Skeletal muscle cell (primary cell): ENCODE results near the gene POLG.
A peak's percentile ranks its signal among the peaks of the same experiment; 100 is the strongest.
"Not testable (repeated sequence)": the region's sequence is repeated elsewhere in the genome, so short reads cannot be mapped to it uniquely, and the experiment has no call there.

ENCODE experiments used
- DNase-seq: peaks from one replicate; pipeline ENCODE4 v3.0.0-alpha.2; 2010; ENCODE audit warnings: low read depth
- H3K4me3 ChIP-seq: 2 replicates; pipeline ENCODE4 v1.5.1; 2011; ENCODE audit warnings: low read depth, mild to moderate bottlenecking, control low read depth, low read length, moderate library complexity

POLG gene

DNA sequence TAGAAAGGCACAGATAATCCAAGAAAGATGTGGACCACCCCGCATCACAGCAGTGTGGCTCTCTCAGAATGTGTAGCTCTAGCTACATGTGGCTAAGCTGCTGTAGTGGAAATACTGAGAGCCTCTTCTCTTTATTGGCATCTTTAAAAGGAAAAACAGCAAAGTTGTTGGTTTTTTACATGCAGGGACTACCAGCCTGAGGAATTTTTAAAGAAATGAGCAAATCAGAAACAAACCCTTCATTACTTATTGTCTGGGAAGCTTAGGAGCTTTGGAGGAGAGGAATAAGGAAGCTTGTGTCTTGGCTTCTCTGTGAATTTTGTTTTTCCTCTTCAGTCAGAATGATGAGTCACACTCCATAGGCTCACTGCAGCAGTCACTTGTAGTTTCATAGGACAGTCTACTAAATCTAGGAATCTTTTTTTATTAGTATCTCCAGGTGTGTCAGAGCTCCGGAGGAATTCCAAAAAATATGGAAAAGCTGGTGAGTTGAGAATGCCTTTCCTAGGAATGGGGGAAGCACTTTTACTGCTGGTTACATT lies 27.5 kb downstream of the POLG start:
- peak; percentile 15 for DNase-seq

GRCh38 chr15:89305395-89305794 lies 29.2 kb downstream of the POLG start:
- no peak overlapping the region for H3K4me3 ChIP-seq
- no peak for DNase-seq

More for the DNA sequence above, 27.5 kb downstream of the POLG start:
- no peak overlapping the region for H3K4me3 ChIP-seq

DNA sequence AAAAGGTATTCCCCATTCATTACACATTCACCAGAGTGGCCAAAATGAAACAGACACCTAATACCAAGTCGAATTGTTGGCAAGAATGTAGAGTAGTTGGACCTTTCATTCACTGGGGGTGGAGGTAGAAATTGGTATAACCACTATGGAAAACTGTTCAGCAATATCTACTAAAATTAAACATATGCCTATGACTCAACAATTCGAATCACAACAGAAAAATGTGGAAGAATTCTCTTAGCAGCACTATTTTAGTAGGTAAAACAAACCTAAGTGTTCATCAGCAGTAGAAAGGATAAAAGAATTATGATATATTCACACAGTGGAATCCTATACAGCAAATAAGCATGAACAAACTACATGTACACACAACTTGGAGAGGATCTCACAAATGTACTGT lies 30.6 kb downstream of the POLG start:
- H3K4me3 ChIP-seq: no peak overlapping the region
- DNase-seq: no peak

- no peak overlapping the region for H3K4me3 ChIP-seq
Observed at GRCh38 chr15:89301304-89302089, 33.1 kb downstream of the POLG start.

DNA sequence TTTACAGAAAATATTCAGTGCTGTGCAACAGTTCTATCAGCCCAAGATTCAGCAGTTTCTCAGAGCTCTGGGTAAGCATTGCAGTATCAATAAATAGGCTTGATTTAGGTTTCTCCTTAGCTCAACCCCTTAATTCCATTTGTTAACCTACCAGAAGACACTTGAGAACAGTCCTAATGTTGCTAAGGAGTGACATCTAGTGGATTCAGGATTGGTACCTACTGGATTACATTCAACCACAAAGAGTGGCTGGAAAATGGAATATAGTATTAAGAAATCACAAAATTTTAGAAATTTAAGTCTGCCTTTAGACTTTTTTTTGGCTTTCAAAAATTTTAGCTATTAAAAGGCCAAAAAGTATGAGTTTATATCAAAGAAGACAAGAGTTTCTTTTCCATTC lies 34.7 kb downstream of the POLG start:
- DNase-seq: peak; percentile 13
- no peak overlapping the region for H3K4me3 ChIP-seq

More at GRCh38 chr15:89301304-89302089, 33.1 kb downstream of the POLG start:
- no peak for DNase-seq

- H3K4me3 ChIP-seq: no peak overlapping the region
- DNase-seq: no peak
Observed at GRCh38 chr15:89293012-89293411, 41.6 kb downstream of the POLG start.

GRCh38 chr15:89291934-89292438 lies 42.6 kb downstream of the POLG start:
- DNase-seq: no peak

DNA sequence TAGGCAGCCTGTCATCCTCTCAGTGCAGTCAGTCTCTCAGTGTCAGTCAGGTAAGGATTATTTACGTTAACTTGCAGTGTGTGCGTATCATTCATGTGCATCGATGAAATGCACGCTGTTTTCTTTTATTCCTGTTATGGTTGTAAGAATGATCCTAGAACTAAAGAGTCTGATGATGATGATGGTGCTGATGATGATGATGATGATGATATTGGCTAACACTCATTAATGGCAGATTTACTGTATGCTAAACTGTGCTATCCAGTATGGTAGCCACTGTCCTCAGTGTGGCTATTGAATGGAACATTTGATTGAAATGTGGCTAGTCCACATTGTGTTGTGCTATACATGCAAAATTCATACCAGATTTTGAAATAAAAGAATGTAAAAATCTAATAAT lies 51.4 kb downstream of the POLG start:
- no peak for DNase-seq
- H3K4me3 ChIP-seq: no peak overlapping the region

More at GRCh38 chr15:89291934-89292438, 42.6 kb downstream of the POLG start:
- H3K4me3 ChIP-seq: no peak overlapping the region

DNA sequence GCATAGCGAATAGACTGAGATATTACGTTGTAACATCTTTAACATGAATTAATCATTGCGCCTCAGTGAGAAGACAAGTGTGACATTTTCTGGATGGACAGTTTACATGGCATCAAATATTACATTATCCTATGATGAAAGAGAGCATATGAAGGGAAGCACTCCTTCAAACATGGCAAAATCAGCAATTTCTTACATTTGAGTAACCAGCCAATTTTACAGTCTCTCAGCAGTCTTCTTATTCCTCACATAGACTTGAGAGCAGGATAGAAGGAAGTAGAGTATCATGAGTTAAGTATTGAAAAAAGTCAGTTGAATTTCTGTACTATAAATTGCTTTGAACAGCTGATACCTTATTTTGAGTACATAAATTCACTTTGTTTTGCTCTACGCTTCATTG lies 52.0 kb downstream of the POLG start:
- H3K4me3 ChIP-seq: no peak overlapping the region
- DNase-seq: no peak

DNA sequence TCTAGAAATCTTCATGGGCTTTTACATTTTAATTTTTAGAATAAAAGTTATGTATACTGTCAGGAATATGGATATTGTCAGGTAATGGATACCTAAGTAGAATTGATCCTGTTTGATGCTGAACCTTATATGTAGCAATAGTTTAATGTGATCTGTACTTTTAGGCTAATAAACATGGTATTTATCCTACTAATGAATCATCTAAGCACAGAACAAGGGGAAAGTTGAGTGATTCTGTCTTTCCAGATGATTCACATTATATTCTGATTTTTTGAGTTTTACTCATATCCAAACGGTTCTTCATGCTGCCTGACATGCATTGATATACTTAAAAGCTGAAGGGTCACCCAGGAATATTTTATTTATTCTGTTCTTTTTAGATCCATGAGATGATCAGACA lies 56.3 kb downstream of the POLG start:
- no peak overlapping the region for H3K4me3 ChIP-seq
- DNase-seq: no peak

- not testable (repeated sequence) for H3K4me3 ChIP-seq, DNase-seq
Observed at GRCh38 chr15:89277281-89277680, 57.3 kb downstream of the POLG start.
